HG03432 (cell line): ENCODE measurements around the gene HOXB3.

ENCODE experiments used
- ATAC-seq: cut with Tn5 transposase; IDR thresholded peaks from one replicate; pipeline ENCODE4 v1.9.1; 2021; ENCODE audit warnings: mild to moderate bottlenecking, moderate library complexity; ENCODE audit not compliant: unreplicated experiment

The HOXB3 gene

DNA sequence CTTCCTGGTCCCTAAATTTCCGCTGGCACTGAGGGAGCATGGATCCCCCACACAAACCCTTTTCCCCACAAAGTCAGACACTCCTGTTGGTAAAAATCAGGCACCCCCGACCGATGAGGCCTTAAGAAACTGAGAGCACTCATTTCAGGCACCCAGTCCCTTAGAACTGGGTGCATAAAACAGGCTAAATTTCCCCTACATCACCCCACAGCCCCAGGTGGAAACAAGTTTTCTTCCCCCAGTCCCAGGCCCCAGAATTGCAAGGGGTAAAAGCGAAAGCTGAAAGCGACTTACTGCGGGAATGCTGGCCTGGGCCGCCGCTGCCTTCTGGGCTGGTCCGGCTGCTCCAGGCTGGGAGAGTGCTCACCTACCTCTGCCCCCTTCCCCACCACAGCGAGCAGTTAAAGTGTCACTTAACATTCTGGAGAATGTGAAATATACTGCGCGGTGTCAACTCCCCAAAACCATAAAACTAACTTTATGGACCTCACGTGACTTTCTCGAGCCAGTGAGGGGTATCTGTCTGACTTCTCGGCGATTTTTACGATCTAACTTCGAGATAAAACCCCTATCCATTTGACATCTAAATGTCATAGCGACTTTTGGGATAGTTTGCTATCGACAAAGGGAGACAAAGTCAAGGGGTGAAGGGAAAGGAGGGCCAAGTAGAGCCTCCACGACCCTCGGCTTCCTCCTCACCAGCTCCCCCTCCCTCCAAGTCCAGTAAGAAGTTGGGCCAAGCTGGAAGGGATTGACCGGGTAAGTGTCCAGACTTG, at the start of gene HOXB3:
Gene HOXB3, minus strand, starts transcription at position 411 of the 776 bp plus-strand sequence. CDS start 37,767 bp downstream, outside the sequence.
- no peak for ATAC-seq

DNA sequence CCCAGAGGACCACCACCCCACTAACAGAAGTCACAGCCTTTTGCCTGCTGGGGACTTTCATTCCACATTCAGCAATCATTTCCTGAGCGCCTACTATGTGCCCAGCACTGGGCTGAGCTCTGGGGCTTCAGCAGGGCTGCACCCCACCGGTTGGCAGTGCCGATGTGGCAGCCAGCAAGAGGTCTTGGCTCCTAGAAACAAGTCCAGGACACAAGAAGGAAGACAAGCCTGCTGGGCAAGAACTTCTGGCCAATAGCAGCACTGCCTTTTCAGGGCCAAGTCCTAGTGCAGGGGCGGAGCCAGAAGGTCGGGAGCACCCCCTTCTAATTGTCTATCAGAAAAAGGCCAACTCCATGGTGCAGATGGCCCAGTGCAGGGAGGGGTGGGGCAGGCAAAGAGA, 49.1 kb upstream of the HOXB3 start:
- ATAC-seq = no peak

DNA sequence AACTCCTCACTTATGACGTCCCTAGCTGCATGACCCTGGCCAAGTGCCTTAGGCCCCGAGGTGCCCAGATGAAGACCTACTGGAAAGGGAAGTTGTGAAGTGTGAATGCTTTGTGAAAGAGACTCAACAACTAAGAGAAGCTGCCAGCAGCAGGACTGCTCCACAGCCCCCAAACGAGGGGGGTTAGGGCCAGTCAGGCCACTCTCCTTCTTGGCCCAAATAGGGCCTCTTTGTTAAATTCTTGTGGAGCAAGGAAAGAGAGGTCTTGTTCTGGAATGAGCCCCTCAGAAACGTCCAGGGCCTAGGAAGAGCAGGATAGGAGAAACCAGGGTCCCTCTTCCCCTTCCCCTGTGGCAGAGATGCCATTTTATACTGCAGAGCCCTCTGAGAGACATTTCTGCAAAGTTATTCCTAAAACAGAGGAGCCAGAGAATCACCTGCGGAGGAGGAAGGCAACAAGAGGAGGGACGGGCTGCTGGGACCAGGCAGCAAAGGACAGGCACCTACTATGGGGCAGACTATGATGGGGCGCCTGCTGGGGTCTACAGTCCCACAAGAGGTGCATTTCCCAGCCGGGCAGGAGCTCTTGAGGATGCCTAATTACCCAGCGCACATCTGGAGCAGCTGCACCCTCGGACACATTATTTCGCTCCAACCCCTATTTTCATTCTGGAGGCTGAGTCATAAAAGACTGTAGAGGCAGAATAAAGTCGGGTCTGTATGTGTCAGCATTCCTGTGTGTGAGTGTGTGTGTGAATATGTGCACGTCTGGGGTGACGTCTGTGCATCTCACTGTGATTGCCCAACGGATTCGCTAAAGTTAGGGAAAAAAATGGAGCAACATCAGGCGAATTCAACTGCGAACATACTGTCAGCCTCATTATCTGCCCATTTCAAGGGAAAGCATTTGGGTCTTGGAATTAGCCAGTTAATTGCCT, 47.6 kb upstream of the HOXB3 start:
- ATAC-seq = no peak

DNA sequence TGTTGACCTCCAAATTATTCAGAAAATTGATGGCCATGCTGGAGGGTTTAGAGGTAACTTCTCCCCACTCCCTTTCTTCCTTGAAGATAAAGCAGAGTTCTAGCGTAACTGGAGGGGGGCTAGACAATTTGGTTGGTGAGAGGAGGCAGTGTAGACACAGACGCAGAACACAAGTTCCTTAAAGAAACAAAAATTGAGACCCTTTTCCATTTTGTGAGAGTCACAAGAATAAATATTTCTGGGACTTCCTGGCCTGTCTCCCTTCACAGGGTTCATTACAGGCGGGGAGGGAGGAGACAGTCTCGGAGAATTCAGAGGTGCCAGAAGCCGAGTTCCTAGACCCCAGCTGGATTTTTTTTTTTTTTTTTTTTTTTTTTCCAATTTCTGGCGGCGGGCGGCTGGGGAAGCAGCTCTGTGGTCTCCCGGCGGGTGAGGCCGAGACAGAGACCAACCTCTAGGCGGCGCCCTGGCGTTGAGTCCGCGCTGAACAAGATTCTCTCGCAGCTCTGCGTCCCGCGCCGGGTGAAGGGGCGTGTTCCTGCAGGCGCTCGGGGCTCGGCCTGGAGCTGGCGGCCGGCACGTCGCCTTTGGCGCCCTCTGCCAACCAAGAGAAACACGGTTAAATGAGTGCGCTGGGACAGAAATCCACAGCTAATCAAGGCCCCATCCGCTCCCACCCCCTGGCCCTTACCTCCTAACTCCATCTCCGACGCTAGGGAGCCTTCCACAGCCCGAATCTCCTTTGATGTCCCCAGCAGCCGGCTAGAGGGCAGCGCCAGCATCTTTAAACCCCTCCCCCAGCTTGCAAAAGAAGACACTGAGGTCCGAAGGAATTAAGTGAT, 46.4 kb upstream of the HOXB3 start:
- ATAC-seq = no peak

DNA sequence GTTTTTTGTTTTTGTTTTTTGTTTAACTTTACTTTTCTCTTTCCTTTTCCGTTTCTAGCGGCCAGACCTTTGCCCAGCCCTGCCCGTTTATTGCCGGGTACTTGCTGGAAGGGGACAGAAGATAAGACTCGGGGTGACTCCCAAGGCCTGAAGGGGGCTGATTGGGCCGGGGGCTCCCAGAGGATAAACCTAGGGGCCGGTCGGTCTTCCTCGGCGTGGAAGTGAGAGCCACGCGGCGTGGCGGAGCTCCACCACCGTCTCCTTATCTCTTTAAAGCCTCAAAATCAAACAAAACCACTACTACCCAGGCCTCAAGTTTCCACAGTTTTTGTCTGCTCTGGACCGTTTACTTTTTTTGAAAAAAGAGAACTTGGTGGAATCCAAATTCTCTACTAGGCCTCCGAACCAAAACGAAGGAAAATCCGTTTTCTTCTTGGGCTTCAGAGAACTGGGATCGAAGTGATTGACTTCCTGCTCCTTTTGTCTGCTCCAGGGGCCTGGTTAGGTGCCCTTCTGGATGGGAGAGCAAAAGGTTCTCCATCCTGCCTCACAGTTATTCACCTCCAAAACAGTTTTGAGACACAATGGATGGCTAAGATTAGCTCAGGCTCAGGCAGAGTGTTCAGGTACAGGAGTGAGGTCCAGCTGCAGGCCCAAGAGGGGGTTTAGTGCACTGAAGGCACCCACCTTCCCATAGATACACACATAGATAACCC, 44.6 kb upstream of the HOXB3 start:
- ATAC-seq = no peak

DNA sequence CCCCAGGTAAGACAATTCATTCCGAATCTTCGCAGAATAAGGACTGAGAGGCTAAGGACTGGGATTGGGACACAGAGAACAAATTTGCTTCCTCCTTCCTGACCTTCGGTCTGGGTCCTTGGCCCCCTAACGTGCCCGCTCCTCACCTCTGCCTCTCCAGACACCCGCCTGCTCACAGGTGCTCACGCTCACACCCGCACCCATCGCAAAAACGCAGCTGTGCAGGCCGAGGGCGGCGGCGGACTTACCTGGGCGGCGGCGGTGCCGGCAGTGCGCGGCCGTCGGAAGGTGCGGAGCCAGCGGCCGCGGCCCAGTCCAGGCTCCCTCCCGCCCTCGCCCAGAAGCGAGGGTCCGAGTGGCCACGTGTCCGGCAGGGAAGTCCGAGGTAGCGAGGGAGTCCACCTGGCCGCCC, 43.2 kb upstream of the HOXB3 start:
- no peak for ATAC-seq

DNA sequence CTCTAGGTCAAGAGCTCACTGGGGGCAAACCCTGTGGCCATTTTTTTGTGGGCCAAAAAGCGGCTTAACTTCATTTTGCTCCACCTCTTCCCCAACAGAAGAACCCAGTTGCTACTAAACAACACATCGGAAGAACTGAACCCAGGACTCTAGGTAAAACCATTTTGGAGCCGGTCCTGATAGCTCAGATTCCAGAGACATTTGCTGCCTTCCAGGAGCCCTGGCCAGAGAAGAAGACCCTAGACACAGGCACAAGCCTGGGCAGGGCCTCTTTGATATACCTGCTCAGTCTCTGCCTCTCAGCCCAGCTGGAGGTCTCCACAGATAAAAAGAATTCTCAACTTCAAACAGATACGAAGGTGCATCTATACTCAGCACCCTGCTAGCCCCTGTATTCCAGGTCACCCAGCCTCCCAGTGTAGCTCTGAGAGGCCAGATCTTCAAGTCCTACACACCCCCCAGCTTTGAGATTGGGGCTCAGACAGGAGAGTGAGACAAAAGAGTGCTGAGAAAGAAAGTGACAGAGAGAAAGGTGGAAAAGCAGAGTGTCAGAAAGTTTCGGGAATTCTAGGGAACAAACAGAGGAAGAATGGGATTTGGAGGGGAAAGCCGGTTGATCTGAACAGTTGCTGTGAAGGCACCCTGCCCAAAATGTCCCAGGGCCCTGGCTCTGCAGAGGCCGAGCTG, 42.7 kb upstream of the HOXB3 start:
- ATAC-seq = no peak

DNA sequence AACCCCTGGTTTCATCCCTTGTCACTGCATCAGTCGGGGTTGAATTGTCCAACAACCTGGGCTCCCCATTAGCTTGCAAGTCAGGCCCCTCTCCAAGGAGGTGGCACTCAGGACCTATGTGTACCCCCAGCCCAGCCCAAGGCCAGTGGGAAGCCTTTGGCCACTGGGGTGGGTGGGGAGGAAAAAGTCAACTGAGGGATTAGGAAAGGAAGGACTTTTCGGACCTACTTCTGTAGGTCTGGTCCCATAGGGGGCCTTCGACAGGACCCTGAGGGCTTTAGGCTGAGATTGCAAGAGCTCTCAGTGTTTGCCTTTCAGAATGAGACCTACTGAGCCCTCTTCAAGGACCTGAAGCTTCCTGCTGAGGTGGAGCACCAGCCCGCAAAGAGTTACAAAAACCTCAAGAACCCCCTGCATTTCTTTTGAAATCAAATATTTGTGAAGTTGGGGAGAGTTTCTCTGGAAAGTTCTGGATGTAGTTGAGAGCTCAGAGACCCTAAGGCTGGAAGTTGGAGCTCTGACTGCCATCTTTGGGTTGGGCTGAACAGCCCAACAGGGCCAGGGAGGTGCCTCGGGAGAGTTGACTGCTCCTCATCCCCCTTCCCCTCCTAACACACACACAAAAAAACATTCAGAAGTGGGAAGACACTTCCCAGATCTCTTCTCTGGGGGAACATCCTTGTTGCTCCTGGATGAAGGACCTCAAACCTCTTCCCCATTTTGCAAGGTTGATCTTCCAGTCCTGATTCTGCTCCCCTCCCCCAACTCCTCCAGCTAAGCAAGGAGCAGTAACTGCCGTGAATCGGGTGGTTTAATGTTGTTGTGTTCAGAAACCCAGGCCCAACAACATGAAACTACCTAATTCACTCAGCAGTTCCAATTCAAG, 41.9 kb upstream of the HOXB3 start:
- no peak for ATAC-seq

DNA sequence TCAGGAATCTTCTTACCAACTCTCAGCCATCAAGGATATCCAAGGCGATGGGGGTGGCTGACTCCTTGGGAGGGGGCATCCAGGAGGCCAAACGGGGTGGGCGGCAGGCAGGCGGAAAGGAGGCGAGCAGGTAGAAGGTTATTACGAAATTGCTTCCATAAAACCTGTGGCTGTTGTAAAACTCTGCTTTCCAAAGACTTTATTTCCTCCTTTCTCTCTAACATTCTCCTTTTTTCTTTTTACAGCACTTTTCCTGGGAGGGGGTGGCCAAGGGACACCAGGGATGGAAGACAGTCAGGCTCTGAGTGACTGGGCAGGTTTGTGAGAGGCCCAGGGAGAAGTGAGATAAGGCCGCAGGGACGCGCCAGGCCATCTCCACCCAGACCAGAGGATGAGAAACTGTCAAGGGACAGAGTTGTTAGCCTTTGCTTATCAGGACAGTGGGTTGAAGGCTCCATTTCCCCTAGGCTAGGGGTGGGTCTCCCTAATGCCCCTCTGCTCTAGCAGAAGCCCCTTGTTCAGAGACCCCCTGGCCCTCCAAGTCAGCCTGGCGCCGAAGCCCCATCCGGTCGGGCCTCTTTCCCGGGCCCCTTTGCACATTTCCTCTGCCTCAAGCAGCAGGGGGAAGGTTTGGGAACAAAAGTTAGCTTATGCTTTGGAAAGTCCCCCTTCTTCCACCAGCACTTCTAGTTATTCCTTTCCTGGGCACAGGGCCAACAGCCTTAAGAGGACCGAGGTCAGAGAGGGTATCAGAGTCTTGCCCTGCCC, 41.1 kb upstream of the HOXB3 start:
- ATAC-seq = no peak

DNA sequence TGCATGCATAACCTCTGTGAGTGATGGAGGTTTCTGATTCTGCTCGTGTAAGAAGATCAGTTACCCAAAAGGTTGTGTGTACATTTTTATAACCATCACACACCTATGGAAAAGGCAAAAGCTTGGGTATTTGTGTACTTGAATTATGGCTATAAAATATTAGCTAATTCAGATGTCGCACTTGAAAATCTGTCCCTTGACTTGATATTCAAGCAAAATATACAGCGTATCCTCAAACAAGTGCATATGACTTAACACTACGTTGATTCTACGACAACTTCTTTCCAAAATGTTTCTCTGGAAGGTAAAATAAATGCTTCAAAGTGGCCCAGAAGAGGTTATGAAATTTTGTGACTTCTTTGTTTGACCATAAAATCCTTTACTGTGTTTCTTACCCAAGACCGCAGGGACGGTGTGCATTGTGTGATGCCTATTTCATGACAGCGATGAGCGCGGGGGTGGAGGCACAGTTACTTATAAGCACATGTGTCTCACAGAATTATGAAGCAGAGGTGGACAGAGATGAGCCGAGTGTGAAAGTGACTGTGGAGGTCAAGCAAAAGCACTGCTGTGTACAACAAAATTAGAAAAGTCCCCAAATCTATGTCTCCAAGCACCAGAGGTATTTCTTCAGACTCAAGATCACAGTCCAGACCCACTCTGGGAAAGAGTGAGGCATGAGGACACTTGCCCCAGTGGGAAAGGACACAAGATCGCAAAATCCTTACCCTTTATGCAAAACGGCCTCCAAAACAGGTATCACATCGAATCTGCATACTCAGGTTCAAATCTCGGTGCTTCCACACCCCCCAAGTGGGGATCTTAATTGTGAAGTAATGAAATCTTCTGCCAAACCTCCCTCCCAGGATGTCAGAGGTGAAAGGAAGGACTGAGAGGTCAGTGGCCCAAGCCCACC, 40.2 kb upstream of the HOXB3 start:
- no peak for ATAC-seq

DNA sequence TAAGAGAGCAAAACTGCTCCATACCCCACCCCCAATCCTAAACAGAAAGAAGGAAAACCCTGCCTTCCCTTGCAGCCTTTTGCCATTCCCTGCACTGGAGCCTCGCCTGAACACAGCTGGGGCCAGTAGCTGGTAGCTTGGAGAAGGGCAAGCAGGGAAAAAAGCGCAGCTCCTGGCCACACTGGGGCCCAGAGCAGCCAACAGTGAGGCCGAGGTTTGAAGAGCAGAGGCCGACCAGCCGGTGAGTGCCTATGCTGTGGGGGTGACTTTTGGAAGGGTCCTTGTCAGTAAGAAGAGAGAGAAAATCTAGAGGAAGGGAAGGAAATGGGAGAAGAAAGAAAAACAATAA, 39.3 kb upstream of the HOXB3 start:
- no peak for ATAC-seq

DNA sequence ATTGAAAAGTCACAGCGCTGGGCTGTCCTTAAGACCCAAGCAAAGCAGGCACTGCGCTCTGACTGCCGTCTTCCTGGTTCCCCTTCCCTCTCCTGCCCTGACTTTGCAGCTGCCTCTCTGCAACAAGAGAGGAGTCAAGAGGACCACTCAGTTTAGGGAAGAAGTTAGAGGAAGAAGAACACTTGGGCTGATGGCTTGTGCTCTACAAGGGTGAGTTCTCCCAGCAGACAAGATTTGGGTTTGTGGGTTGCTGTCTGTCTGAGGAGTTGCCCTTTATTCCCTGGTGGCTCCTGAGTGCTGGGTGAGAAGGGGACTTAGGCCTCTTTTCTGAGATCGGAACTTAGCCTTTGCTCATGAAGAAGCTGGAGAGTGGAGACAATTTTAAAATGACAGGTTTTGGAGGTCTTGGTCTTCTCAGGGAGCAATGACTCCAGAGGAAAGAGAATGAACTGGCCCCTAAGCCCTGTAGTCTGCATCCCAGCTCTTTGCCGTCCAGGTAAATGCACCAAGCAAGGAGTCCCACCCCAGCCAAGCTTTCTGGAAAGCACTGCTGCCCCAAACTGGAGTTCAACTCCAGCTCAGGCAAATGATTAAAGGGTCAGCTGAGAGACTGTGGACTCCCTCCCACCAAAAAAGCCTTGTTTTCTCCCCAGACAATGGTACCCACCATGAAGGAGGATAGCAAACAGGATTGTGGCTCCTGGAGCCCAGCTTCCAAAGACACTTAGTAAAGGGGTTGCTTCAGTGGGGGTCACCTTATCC, 38.8 kb upstream of the HOXB3 start:
- no peak for ATAC-seq

DNA sequence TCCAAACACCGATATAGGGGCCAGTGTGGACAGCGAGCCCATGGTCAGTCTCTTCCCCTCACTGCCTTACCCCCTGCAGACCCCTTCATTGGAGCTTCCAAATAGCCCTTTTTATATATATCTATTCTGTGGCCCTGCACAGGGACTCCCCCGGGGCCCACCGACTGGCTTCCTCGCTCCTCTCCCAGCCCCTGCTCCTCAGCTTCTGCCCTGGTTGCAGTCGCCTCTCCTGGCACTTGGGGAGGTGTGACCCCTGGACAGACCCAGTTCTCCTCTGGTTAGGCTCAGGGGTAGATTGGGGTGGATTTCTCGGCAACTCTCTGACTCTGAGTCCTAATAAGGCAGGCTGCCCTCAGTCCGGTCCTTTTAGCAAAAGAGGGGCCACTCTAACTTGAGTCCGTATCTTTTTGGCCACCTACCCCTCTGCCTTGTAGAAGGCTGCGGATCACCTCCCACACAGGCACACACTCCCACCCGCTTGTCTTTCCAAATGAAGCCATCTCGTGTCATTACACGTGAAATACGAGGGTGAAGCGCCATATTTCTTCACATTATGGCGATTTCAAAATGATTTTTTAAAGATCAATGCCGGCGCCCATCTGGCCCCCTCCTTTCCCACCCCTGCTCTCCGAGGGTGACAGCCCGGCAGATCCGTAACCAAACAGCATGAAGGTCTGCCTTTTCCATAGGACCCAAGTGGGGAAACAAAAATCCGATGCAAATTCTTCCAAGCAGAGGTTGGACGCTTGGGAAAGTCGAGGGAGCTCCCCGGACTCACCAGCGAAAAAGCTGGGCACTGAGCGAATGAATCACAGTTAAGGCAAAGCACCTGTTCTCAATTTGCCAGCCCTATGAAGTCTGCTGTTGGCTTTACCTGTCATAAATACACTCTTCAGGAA, 37.8 kb upstream of the HOXB3 start:
- ATAC-seq = no peak

DNA sequence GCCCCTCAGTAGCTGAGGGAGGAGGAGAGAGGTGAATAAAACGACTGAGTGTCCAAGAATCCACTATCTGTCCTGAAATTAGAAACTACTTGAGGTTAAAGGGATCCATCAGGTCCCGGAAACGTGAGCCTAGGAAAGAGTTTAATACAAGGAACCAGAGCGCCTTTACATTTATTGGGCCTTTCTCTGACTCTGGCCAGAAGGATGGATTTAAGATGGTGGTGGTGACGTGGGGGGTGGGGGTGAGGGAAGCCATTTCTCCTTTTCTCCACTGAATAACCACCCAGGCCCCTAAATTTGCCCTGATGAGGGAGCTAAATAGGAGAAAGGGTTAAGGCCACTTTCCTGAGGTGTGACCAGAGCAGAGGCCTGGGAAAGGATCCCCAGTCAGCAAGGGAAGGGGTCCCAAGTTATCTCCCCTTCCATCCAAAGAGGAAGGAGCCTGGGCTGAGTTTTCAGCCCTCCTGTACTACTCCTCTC, 37.1 kb upstream of the HOXB3 start:
- no peak for ATAC-seq
